IMR-90 (cell line): ENCODE measurements around the gene SASH1. TPM values are rescaled to one million over a fixed set of nuclear protein-coding genes. Genes with fewer than 3 reads are reported as not detected.
A peak's percentile ranks its signal among the peaks of the same experiment; 100 is the strongest.

ENCODE experiments used
- ATAC-seq: fragments of 200-7000 bp; cut with Tn5 transposase; 2 replicates; pipeline ENCODE4 v1.9.1; 2020; ENCODE audit warnings: low read depth, mild to moderate bottlenecking, moderate library complexity
- BruUV-seq: library from RNA; stranded (reverse); fragments of 400-500 nt; replicated peaks from 2 replicates; lab custom pipeline; 2021; lab: Mats Ljungman, UMichigan
- CTCF ChIA-PET: fragments of 300-600 bp; formaldehyde crosslinking; extraction: SDS; loops from one replicate; lab custom pipeline; 2021; ENCODE audit warnings: antibody characterized with exemption; lab: Yijun Ruan, JAX
- POLR2A ChIA-PET: fragments of 300-600 bp; sonication (Branson Sonifier 250); formaldehyde crosslinking; loops from one replicate; lab custom pipeline; 2022; ENCODE audit warnings: antibody characterized with exemption; ENCODE audit not compliant: unreplicated experiment; lab: Charles Lee
- DNase-seq: peaks from one replicate; pipeline ENCODE4 v3.0.0; 2013
- H2AFZ ChIP-seq: replicated peaks from 2 replicates; pipeline ENCODE3; 2013; ENCODE audit warnings: low read length, mild to moderate bottlenecking; ENCODE audit not compliant: poor library complexity
- H2AK5ac ChIP-seq: 2 replicates; pipeline ENCODE4 v1.6.1; 2013; ENCODE audit warnings: low read depth, low read length, inconsistent platforms
- H2AK9ac ChIP-seq: replicated peaks from 2 replicates; pipeline ENCODE3; 2013; ENCODE audit warnings: mild to moderate bottlenecking, low read depth, low read length, moderate library complexity; ENCODE audit not compliant: poor library complexity
- H2BK120ac ChIP-seq: 2 replicates; pipeline ENCODE4 v1.6.1; 2013; ENCODE audit warnings: low read depth, low read length, inconsistent platforms
- H2BK15ac ChIP-seq: 3 replicates; pipeline ENCODE4 v1.6.1; 2013; ENCODE audit warnings: low read depth, low read length, inconsistent platforms
- H2BK20ac ChIP-seq: 2 replicates; pipeline ENCODE4 v1.6.1; 2013; ENCODE audit warnings: low read depth, mild to moderate bottlenecking, inconsistent platforms, low read length, moderate library complexity
- H2BK5ac ChIP-seq: 2 replicates; pipeline ENCODE4 v1.6.1; 2013; ENCODE audit warnings: mild to moderate bottlenecking, low read depth, low read length, inconsistent platforms; ENCODE audit not compliant: poor library complexity, severe bottlenecking
- H3K14ac ChIP-seq: replicated peaks from 2 replicates; pipeline ENCODE4 v1.6.1; 2013; ENCODE audit warnings: low read depth, low read length, inconsistent platforms
- H3K18ac ChIP-seq: 2 replicates; pipeline ENCODE4 v1.6.1; 2013; ENCODE audit warnings: low read depth, low read length, control low read depth
- H3K23ac ChIP-seq: 2 replicates; pipeline ENCODE4 v1.6.1; 2013; ENCODE audit warnings: low read depth, low read length, inconsistent platforms
- H3K27ac ChIP-seq: 2 replicates; pipeline ENCODE4 v1.5.1; 2013; ENCODE audit warnings: mild to moderate bottlenecking, control low read depth, low read length; ENCODE audit not compliant: insufficient read depth
- H3K27me3 ChIP-seq: 2 replicates; pipeline ENCODE4 v1.6.1; 2013; ENCODE audit warnings: low read length; ENCODE audit not compliant: control insufficient read depth, insufficient read depth
- H3K36me3 ChIP-seq: 2 replicates; pipeline ENCODE4 v1.6.1; 2013; ENCODE audit warnings: low read length, mixed read lengths; ENCODE audit not compliant: control insufficient read depth, insufficient read depth
- H3K4ac ChIP-seq: 2 replicates; pipeline ENCODE4 v1.6.1; 2013; ENCODE audit warnings: low read depth, low read length, inconsistent platforms
- H3K4me1 ChIP-seq: 2 replicates; pipeline ENCODE4 v1.6.1; 2013; ENCODE audit warnings: low read length, mixed read lengths; ENCODE audit not compliant: control insufficient read depth, insufficient read depth
- H3K4me2 ChIP-seq: 2 replicates; pipeline ENCODE4 v1.6.1; 2013; ENCODE audit warnings: low read depth, mild to moderate bottlenecking, control low read depth, low read length, moderate library complexity
- H3K4me3 ChIP-seq: 2 replicates; pipeline ENCODE4 v1.5.1; 2013; ENCODE audit warnings: low read depth, mild to moderate bottlenecking, control low read depth, low read length, moderate library complexity; ENCODE audit not compliant: insufficient read depth
- H3K56ac ChIP-seq: 2 replicates; pipeline ENCODE4 v1.6.1; 2013; ENCODE audit warnings: low read length, inconsistent platforms; ENCODE audit not compliant: insufficient read depth; ENCODE audit errors: extremely low read depth
- H3K79me1 ChIP-seq, 2 experiments: 2 replicates each; pipeline ENCODE4 v1.6.1; 2013; ENCODE audit warnings: low read length in 2 of 2, inconsistent platforms in 1 of 2, low read depth in 1 of 2
- H3K9ac ChIP-seq: 2 replicates; pipeline ENCODE4 v1.6.1; 2013; ENCODE audit warnings: low read depth, low read length, control low read depth
- H3K9me1 ChIP-seq: 2 replicates; pipeline ENCODE4 v1.6.1; 2013; ENCODE audit warnings: low read length, inconsistent platforms; ENCODE audit not compliant: insufficient read depth
- H3K9me3 ChIP-seq: 2 replicates; pipeline ENCODE4 v1.6.1; 2013; ENCODE audit warnings: low read length; ENCODE audit not compliant: control insufficient read depth, insufficient read depth
- H4K20me1 ChIP-seq: 2 replicates; pipeline ENCODE4 v1.6.1; 2013; ENCODE audit warnings: low read length, inconsistent platforms; ENCODE audit not compliant: insufficient read depth
- H4K5ac ChIP-seq: 2 replicates; pipeline ENCODE4 v1.6.1; 2013; ENCODE audit warnings: mild to moderate bottlenecking, low read depth, low read length, control low read depth
- H4K8ac ChIP-seq, 2 experiments: 2 replicates each; pipeline ENCODE4 v1.6.1; 2013; ENCODE audit warnings: low read depth in 2 of 2, low read length in 2 of 2, control low read depth in 1 of 2, inconsistent platforms in 1 of 2
- H4K91ac ChIP-seq: 2 replicates; pipeline ENCODE4 v1.6.1; 2013; ENCODE audit warnings: low read depth, low read length, inconsistent platforms; ENCODE audit not compliant: insufficient read depth
- BHLHE40 ChIP-seq: fragments of 150-350 bp; IDR thresholded peaks from 2 replicates; pipeline ENCODE4 v1.6.1; 2016; ENCODE audit warnings: mild to moderate bottlenecking, low read depth, low read length
- CEBPB ChIP-seq: IDR thresholded peaks from 2 replicates; pipeline ENCODE4 v1.6.1; 2012; ENCODE audit warnings: low read depth, low read length, improper control_type of control experiment
- CHD1 ChIP-seq: IDR thresholded peaks from 2 replicates; pipeline ENCODE4 v1.6.1; 2012; ENCODE audit warnings: low read depth, low read length, improper control_type of control experiment
- FOS ChIP-seq: fragments of 150-350 bp; IDR thresholded peaks from 2 replicates; pipeline ENCODE4 v1.6.1; 2016; ENCODE audit warnings: low read depth, low read length
- MAFK ChIP-seq: IDR thresholded peaks from 2 replicates; pipeline ENCODE4 v1.6.1; 2012; ENCODE audit warnings: low read depth, low read length, improper control_type of control experiment
- MAZ ChIP-seq: IDR thresholded peaks from 2 replicates; pipeline ENCODE4 v1.6.1; 2012; ENCODE audit warnings: low read depth, mild to moderate bottlenecking, low read length, improper control_type of control experiment, moderate library complexity, borderline replicate concordance
- MXI1 ChIP-seq: IDR thresholded peaks from 2 replicates; pipeline ENCODE4 v1.6.1; 2012; ENCODE audit warnings: low read depth, mild to moderate bottlenecking, low read length, moderate library complexity, borderline replicate concordance
- NFE2L2 ChIP-seq: fragments of 150-350 bp; IDR thresholded peaks from 2 replicates; pipeline ENCODE4 v1.6.1; 2016; ENCODE audit warnings: low read depth, mild to moderate bottlenecking, low read length
- POLR2A ChIP-seq: IDR thresholded peaks from 2 replicates; pipeline ENCODE4 v1.6.1; 2012; ENCODE audit warnings: mild to moderate bottlenecking, low read depth, low read length
- RAD21 ChIP-seq: IDR thresholded peaks from 2 replicates; pipeline ENCODE4 v1.6.1; 2012; ENCODE audit warnings: low read length, improper control_type of control experiment
- RCOR1 ChIP-seq: IDR thresholded peaks from 2 replicates; pipeline ENCODE4 v1.6.1; 2012; ENCODE audit warnings: mild to moderate bottlenecking, low read length, improper control_type of control experiment; ENCODE audit not compliant: insufficient replicate concordance
- SMC3 ChIP-seq: fragments of 150-350 bp; IDR thresholded peaks from 2 replicates; pipeline ENCODE4 v1.6.1; 2016; ENCODE audit warnings: low read depth, mild to moderate bottlenecking, antibody characterized with exemption, low read length, moderate library complexity
- WGBS, 2 experiments: methylation state at CpG; one replicate each; pipeline versions ENCODE4 v1.1.5 to v1.1.7; 2013; ENCODE audit warnings: missing lambda C conversion rate in 2 of 2; ENCODE audit not compliant: insufficient read length in 1 of 2; ENCODE audit errors: extremely low coverage in 2 of 2; 5-methylcytosine and 5-hydroxymethylcytosine counted together
- dilution Hi-C: fragments of 300-500 bp; cut with HindIII; formaldehyde crosslinking; loops from one replicate; pipeline ENCODE4 v1.14.3; 2018; ENCODE audit warnings: low sequenced_read_pairs; ENCODE audit not compliant: unreplicated experiment
- in situ Hi-C: fragments of 300-500 bp; cut with MboI; formaldehyde crosslinking; loops from 3 replicates; pipeline ENCODE4 v1.14.3; 2019; ENCODE audit warnings: low sequenced_read_pairs, inconsistent platforms, mixed read lengths
- intact Hi-C: fragments of 100-400 bp; cut with micrococcal nuclease; formaldehyde crosslinking; loops from 2 replicates; pipeline ENCODE4 v1.10.0; 2022
- polyA plus RNA-seq, 3 experiments: library from polyadenylated mRNA; depleted of rRNA; stranded (reverse); fragments of >200 nt; gene quantifications; 2 replicates each; pipeline ENCODE4 v1.2.3, GENCODE V29; 2012; ENCODE audit warnings: low replicate concordance in 1 of 3
- total RNA-seq: library from RNA; depleted of rRNA; stranded (reverse); fragments of >200 nt; gene quantifications from 2 replicates; pipeline ENCODE4 v1.2.3, GENCODE V29; 2012
- TF ChIP-seq, protein P1 (sequence below): conservative IDR thresholded peaks from 2 replicates; pipeline ENCODE4 v1.5.1; 2012; ENCODE audit warnings: mild to moderate bottlenecking, low read depth, low read length, improper control_type of control experiment
- TF ChIP-seq, protein P2 (sequence below): fragments of 150-350 bp; IDR thresholded peaks from 2 replicates; pipeline ENCODE4 v1.6.1; 2016; ENCODE audit warnings: low read depth, mild to moderate bottlenecking, low read length, moderate library complexity, borderline replicate concordance
- TF ChIP-seq, protein P3 (sequence below): fragments of 150-350 bp; IDR thresholded peaks from 2 replicates; pipeline ENCODE4 v1.6.1; 2017; ENCODE audit warnings: mild to moderate bottlenecking, antibody characterized with exemption, low read length, low read depth

The SASH1 gene
- total and polyA plus RNA-seq, 2 of the 4 experiments (the other 2 are of a cell fraction): 11.6 to 16.5 TPM

DNA sequence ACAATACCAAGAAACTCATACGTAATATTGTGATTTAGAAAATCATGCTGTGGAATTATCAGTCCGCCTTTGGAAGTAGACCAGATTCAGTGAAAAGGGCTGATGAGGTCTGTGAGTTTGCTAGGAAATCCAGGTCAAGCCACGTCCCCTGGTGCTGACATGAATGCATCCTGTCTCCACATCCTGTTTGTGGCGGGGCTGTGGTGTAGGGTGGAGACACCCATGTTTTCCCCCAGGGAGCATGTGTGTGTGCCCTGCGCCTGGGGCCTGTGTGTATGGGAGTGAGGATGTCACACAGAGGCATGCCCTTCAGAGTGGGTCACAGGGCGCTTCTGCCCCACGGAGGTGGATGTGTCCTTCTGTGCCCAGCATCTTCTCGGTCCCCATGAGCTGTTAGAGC, 109.1 kb downstream of the SASH1 start:
- no TSS peak for BruUV-seq
- in situ Hi-C loops (no loop called here), intact Hi-C loops (no loop called here), dilution Hi-C loops (no loop called here)
- DNase-seq (no peak), ATAC-seq (no peak)
- 0 out of 2 replicates have a peak overlapping the region, but pooled peaks have one; percentile 32 for H4K91ac ChIP-seq
- no peak overlapping the region for H3K4ac ChIP-seq
- H3K9me3 ChIP-seq: no peaks in the 10 kb centered on the region
- no peak overlapping the region for H3K56ac ChIP-seq
- H2AK9ac ChIP-seq: no peak overlapping the region
- ChIA-PET CTCF (no interaction called here), POLR2A (no interaction called here)
- 83% methylated on average over 1 of the region's 8 CpGs; no CpG with 5 or more reads in 1 of the 2 experiments for WGBS, 2 experiments
- H4K8ac ChIP-seq: no peak overlapping the region
- H3K23ac ChIP-seq: no peak overlapping the region
- H3K79me1 ChIP-seq: peaks cover 26 to 66% of the 10 kb centered on the region in 2 experiments
- H3K4me2 ChIP-seq: no peak overlapping the region
- no peak overlapping the region for H2BK20ac ChIP-seq
- peaks cover 2% of the 10 kb centered on the region; the same call in 1 of the 2 replicates for H3K4me1 ChIP-seq
- TF ChIP-seq, protein P1, sequence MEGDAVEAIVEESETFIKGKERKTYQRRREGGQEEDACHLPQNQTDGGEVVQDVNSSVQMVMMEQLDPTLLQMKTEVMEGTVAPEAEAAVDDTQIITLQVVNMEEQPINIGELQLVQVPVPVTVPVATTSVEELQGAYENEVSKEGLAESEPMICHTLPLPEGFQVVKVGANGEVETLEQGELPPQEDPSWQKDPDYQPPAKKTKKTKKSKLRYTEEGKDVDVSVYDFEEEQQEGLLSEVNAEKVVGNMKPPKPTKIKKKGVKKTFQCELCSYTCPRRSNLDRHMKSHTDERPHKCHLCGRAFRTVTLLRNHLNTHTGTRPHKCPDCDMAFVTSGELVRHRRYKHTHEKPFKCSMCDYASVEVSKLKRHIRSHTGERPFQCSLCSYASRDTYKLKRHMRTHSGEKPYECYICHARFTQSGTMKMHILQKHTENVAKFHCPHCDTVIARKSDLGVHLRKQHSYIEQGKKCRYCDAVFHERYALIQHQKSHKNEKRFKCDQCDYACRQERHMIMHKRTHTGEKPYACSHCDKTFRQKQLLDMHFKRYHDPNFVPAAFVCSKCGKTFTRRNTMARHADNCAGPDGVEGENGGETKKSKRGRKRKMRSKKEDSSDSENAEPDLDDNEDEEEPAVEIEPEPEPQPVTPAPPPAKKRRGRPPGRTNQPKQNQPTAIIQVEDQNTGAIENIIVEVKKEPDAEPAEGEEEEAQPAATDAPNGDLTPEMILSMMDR: no peak
- TF ChIP-seq, protein P2, sequence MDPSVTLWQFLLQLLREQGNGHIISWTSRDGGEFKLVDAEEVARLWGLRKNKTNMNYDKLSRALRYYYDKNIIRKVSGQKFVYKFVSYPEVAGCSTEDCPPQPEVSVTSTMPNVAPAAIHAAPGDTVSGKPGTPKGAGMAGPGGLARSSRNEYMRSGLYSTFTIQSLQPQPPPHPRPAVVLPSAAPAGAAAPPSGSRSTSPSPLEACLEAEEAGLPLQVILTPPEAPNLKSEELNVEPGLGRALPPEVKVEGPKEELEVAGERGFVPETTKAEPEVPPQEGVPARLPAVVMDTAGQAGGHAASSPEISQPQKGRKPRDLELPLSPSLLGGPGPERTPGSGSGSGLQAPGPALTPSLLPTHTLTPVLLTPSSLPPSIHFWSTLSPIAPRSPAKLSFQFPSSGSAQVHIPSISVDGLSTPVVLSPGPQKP: no peak
- TF ChIP-seq SMC3: no peak
- no peak for TF ChIP-seq MAFK
- no peak for TF ChIP-seq MXI1
- TF ChIP-seq MAZ: no peak
- no peak for TF ChIP-seq CEBPB
- no peak for TF ChIP-seq POLR2A
- no peak for TF ChIP-seq BHLHE40
- TF ChIP-seq, protein P3, sequence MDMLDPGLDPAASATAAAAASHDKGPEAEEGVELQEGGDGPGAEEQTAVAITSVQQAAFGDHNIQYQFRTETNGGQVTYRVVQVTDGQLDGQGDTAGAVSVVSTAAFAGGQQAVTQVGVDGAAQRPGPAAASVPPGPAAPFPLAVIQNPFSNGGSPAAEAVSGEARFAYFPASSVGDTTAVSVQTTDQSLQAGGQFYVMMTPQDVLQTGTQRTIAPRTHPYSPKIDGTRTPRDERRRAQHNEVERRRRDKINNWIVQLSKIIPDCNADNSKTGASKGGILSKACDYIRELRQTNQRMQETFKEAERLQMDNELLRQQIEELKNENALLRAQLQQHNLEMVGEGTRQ: no peak
- TF ChIP-seq RCOR1: no peak
- TF ChIP-seq NFE2L2: no peak
- TF ChIP-seq RAD21: no peak
- no peak for TF ChIP-seq FOS
- no peak for TF ChIP-seq CHD1
- no peak overlapping the region for H3K27ac ChIP-seq
- H2AK5ac ChIP-seq: peak overlapping the region; percentile 33; the same call in 1 of the 2 replicates
- no peak overlapping the region for H3K14ac ChIP-seq
- H4K20me1 ChIP-seq: no peaks in the 10 kb centered on the region
- no peak overlapping the region for H2AFZ ChIP-seq
- H3K36me3 ChIP-seq: peaks cover 4% of the 10 kb centered on the region; the same call in 1 of the 2 replicates
- no peak overlapping the region for H2BK120ac ChIP-seq
- no peak overlapping the region for H3K18ac ChIP-seq
- H2BK5ac ChIP-seq: no peak overlapping the region
- no peak overlapping the region for H2BK15ac ChIP-seq
- H3K9ac ChIP-seq: no peak overlapping the region
- H3K4me3 ChIP-seq: no peak overlapping the region
- H3K9me1 ChIP-seq: peaks cover 10% of the 10 kb centered on the region
- no peak overlapping the region for H4K5ac ChIP-seq
- H3K27me3 ChIP-seq: no peaks in the 10 kb centered on the region
